ENCODE data around the gene APOLD1.
A peak's percentile ranks its signal among the peaks of the same experiment; 100 is the strongest.

The APOLD1 gene

GRCh38 chr12:12839873-12840579 is 54.6 kb downstream of the APOLD1 start:
- DNase-seq (ENCODE audit: low spot score) = peak; percentile 96

DNA sequence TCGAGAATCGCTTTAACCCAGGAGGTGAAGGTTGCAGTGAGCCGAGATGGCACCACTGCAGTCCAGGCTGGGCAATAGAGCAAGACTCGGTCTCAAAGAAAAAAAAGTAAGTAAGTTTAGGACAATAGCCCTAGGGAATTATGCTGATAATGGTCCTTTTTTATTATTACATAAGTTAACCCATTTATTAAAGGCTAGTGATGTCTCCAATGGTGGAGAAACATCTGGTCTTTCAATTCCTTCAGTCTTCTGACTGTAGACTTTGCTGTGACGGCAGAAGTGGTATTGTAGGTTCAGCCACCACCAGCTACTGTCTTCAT is 55.1 kb downstream of the APOLD1 start:
- no peak for DNase-seq (ENCODE audit: low spot score)
